ENCODE results near the gene TDG.

The TDG gene

DNA sequence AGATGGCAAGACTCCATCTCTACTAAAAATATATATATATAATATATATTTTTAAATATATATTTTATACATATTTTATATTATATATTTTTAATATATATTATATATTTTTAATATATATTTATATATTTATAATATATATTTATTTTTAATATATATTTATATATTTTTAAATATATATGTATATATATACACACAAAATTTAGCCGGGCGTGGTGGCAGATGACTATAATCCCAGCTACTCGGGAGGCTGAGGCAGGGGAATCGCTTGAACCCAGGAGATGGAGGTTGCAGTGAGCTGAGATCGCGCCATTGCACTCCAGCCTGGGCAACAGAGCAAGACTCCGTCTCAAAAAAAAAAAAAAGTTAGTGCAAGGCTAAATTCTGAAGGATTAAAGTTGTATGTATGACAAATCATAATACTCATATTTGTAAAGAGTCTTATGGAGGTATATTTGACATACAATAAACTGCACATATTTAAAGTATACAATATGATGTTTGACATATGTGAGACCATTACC lies 7.7 kb upstream of the TDG start:
- intact Hi-C loops (cut with DNase I): loop anchor here (1.0 to 2.0 kb wide), 2 partner anchors 7 to 27 kb away; partner anchors contain the start of genes HSP90B1 and TDG
- no peak for DNase-seq

DNA sequence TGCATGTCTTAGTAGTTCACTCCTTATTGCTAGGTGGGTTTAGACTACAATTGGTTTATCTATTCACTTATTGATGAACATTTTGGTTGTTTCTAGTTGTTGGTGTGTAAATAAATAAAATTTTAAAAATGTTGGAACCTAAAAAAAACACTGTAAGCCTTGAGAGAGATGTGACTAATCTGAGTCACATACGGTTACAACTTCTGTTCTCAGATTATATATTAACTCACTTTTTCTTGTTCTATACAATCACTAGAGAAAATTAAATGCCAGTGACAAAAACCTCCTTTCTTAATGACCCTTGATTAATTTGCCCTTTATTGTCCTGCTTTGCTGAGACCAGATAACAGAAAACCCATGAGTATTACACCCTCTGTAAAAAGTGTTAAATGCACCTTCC lies 7.1 kb upstream of the TDG start:
- intact Hi-C loops (cut with DNase I): no loop called here
- DNase-seq: no peak

DNA sequence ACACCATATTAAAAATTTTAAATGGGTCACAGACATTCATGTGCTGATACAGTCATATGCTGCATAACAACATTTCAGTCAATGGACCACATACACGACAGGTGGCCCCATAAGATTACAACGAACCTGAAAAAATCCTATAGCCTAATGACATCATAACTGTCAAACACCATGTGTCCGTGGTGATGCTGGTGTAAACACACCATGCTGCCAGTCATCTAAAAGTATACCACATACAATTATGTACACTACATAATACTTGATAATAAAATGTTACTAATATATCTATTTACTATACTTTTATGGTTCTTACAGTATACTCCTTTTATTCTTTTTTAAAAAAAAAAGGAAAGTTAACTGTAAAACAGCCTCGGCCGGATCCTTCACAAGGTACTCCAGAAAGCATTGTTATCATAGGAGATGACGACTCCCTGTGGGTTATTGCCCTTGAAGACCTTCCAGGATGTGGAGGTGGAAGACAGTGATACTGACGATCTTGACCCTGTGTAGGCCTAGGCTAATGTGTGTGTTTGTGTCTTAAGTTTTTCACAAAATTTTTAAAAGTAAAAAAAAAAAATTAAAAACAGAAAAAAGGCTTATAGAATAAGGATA lies 5.0 kb upstream of the TDG start:
- no peak for DNase-seq
- intact Hi-C loops (cut with DNase I): loop anchor here (10.0 kb wide), 1 partner anchor 174 kb away; the partner anchor contains the start of gene NFYB

DNA sequence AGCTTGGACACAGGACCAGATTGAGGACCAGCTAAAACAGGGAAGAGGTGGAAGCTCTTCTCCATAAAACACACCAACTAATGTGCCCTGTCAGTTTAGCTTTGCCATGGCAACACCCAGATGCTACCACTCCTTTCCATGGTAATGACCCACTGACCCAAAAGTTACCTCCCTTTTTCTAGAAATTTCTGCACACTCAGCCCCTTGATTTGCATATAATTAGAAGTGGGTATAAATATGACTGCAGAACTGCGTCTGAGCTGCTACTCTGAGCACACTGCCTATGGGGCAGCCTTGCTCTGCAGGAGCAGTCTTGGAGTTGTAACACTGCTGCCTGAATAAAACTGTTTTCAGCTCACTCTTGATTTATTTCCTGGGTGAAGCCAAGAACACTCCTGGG lies 3.2 kb upstream of the TDG start:
- DNase-seq: no peak
- intact Hi-C loops (cut with DNase I): loop anchor here (10.0 kb wide), 1 partner anchor 172 kb away; the partner anchor contains the start of gene NFYB

DNA sequence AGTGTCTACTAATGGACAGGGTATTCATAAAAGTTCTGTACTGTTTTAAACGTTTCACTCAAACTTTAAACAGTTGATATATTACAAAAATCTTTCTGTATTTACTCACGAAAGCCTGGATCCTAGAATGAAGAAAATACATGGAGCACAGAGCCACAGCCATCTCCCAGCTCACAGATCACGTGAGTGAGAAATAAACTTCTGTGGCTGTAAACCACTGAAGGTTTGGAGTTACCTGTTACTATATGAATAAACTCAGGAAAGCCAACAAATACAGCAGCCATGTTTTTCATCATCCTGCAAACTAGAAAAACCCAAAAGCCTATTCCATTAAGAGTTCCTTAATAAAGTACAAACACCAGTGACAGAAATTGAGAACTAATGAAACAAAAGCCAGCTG lies 867 bp upstream of the TDG start:
- no peak for DNase-seq
- intact Hi-C loops (cut with DNase I): loop anchor here (1.0 to 10.0 kb wide), 3 partner anchors 8 to 170 kb away; partner anchors contain the start of genes HSP90B1 and NFYB

DNA sequence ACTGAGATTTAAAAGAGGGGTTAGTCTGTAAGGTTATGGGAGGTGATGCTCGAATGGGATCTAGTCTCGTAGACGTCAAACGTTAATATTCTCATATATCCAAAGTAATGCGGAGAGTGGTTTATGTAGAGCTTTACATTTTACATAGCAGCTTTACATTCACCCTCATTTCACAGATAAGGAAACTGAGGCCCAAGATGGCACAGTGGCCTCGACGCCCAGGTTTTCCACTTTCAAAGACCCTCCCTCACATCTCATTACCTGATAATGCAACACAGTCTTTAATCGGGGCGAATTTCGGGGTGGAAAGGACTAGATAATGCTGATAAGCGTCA lies 450 bp upstream of the TDG start:
- intact Hi-C loops (cut with DNase I): loop anchor here (1.0 to 10.0 kb wide), 3 partner anchors 8 to 170 kb away; partner anchors contain the start of genes HSP90B1 and NFYB
- DNase-seq: no peak

DNA sequence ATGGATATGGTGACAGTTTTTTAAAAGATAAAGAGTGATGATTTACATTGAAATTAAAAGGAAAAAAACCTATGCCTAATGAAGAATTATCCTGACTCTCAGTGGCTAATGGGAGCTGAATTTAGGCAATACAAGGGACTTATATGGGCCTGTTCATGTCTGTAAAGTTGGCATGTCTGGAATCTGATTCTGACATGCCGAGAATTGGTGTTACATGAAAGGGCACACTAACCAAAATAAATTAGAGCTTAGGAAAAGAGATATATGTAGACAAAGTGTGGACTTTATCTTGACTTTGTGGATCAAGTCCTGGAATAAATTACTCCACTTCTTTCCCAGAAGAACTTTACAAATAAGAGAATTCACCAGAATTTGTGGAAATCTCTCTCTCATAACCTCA lies 1.1 kb downstream of the TDG start:
- DNase-seq: no peak
- intact Hi-C loops (cut with DNase I): loop anchor here (2.0 to 10.0 kb wide), 2 partner anchors 98 to 168 kb away; partner anchors contain the start of genes HCFC2 and NFYB

DNA sequence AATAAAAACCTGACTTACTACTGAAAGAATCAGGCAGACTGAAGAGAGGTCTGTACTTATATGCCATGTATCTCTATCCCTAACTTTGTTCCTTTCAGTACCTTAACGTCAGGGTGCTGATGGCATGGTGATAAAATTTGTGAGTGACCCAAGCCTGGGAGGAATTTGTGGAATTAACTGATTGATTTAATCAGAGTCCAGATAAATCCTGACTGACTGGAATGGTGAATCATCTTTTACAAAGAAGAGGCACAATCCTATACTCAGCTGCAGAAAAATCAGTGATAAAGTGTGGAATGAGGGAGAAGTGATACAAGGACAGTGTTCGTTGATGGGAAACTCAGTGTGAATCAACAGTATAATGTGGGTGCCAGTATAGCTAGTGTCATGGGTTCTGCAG lies 3.7 kb downstream of the TDG start:
- intact Hi-C loops (cut with DNase I): loop anchor here (10.0 kb wide), 1 partner anchor 165 kb away; the partner anchor contains the start of gene NFYB
- DNase-seq: no peak

DNA sequence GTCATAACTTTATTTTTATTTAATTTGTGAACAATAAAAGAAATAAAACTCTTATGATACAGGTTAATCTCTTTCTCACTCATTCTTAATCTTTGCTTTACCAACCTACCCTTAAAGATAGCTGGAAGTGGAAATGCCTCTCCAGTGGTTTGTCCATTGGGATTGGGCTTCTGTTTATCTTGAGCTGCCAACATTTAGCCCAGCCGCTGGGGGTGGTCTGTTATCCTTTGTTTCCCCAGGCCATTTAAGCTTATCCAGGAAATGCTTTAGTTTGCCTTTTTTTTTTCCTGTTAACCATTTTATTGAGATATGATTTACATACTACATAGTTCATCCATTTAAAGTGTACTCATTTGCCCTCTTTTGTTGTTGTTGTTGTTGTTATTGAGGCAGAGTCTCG lies 8.2 kb downstream of the TDG start:
- DNase-seq: no peak
- intact Hi-C loops (cut with DNase I): no loop called here

DNA sequence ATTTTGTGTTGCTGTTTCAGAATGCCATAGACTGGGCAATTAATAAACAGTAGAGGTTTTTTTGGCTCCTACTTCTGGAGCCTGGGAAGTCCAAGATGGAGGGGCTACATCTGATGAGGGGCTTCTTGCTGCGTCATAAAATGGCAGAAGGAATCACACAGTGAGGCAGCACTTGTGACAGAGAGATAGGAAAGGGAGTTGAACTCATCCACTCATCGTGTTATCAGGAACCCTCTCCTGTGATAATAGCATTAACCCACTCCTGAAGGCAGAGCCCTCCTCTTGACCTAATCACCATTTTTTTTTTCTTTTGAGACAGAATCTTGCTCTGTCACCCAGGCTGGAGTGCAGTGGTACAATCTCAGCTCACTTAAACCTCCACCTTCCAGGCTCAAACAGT lies 9.7 kb downstream of the TDG start:
- intact Hi-C loops (cut with DNase I): no loop called here
- DNase-seq: no peak

DNA sequence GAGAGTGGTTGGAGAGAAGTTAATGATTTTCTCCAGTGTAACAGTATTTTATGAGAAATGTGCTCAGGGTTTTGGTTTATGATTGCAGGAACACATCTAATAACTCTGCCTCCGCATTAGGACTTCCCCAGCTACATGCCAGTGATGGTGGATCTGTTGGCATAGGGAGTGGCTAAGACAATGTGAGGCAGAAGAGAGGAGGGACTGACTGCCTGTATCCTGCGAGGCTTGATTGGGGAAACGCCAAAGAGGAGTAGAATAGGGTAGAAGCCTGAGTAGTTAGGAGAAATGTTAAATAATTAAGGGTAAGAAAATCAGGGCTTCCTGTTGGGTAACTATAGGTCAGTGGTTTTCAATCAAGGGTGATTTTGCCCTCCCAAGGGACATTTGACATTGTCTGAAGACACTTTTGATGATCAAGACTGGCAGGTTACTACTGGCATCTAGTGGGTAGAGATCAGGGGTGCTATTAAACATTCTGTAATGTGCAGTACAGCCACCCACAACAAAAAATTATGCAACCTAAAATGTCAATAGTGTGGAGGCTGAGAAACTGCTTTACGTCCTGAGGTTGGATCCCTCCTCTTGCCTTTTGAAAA lies 12.8 kb downstream of the TDG start:
- intact Hi-C loops (cut with DNase I): no loop called here
- no peak for DNase-seq

DNA sequence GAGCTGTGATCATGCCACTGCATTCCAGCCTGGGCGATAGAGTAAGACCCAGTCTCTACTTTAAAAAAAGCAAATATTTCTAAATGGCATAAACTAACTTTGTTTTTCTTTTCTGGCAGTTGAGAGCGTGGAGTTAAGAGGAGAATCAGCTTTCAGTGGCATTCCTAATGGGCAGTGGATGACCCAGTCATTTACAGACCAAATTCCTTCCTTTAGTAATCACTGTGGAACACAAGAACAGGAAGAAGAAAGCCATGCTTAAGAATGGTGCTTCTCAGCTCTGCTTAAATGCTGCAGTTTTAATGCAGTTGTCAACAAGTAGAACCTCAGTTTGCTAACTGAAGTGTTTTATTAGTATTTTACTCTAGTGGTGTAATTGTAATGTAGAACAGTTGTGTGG lies 21.2 kb downstream of the TDG start:
- intact Hi-C loops (cut with DNase I): no loop called here

DNA sequence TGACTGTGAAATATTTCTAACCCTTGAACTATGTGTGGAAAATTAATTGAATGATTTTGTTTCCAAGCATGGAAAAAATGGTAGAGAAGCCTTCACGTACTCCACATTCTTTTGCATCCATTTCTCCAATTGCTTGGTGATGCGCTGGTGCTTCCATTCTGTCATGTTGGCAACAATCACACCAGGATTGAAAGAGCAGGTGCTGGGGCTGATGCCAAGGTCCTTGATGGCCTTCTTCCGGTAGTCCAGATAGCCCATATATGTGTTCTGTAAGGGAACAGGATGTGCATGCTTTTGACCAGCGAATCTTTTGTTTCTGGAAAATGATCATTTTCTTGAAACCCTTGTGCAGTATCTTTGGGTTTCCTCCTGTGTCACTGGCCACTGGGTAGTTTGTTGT lies 28.6 kb downstream of the TDG start:
- DNase-seq: no peak
- intact Hi-C loops (cut with DNase I): no loop called here

More for the DNA sequence above, 21.2 kb downstream of the TDG start:
- no peak for DNase-seq

DNA sequence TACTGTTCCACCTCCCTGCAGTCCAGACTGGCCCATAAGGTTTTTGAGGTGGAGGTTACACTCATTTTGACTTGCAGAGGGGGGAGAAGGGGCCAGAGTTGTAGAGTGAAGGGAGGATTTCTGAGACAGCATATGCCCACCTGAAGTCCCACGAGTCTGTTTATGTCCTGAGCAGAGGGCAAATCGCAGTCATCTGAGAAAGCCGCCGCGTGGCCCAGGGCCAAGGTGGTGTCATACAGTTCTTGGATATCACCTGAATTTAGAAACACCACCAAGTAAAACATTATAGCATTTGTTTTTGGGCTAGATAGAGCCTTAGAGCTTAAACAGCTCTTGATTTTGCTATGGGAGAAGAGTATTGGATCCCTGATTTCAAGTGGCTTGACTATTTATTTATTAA lies 30.9 kb downstream of the TDG start:
- intact Hi-C loops (cut with DNase I): no loop called here
- no peak for DNase-seq

DNA sequence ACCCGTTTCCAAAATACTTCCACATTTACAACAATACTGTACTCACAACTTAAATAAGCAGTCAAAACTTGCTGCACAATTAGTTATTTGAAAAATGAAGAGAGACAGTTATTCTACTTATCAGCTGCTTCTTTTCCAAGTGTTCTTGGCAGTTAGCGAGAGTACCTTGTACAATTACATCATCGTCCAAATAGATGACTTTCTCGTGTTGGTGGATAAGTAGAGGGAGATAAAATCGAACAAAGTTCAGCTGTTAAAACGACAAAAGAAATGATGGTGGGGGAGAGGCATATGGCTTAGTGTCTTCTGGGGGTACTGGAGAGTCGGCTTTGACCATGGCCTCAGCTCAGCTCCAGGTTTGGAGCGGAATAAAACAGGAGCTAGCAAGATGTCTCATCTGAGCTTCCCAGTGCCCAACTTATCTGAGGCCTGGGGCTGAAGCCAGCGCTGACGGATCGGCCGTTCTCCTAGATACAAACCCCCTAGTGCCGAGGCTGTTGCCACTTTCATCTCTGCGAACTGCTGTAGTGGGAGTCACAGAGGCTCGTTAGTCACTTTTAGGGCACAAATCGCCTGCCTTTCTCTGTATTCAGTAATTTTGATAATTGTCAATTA lies 31.7 kb downstream of the TDG start:
- intact Hi-C loops (cut with DNase I): no loop called here
- DNase-seq: no peak

DNA sequence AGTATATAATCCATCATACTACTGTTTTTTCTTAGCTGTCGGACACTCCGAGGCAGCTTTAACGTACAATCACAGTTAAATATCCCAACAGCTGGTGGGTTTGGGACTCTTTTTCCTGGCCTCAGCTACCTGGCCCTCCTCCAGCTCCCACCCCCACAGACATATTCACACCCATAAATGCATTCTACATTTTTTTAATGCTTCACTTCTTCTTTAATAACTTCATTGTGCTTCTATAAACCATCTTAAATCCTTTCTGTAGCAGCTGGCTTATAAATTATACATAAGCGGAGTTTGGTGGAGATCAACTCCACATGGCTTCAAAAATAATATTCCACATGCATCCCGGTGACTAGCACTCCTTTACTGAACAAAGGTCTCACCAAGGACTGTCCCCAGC lies 33.3 kb downstream of the TDG start:
- intact Hi-C loops (cut with DNase I): no loop called here
- no peak for DNase-seq

DNA sequence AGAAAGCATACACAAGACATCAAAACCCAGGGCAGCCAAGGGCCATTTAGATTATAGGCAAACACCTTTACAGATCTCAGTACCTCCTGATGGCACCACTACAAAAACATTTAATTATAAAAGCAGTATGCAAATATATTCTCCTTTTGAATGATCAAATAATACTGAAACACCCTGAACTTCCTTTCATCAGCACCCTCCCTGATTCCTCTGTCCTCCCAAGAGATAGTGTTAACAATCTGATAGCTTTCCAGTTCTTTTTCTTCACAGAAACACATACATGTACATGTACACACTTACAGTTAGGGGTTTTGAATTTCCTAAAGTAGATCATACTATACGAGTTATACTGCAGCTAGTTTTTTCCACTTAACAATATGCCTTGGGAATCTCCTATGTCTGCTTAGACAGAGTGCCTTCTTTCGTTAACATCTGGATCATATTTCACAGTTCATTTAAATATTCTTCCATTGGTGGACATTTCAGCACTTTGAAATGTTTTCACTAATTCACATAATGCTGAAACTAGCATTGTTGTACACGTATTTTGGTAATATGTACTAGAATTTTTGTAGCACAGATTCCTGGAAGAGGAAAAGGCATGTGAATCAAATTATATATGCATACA lies 35.2 kb downstream of the TDG start:
- intact Hi-C loops (cut with DNase I): no loop called here
- DNase-seq: no peak

DNA sequence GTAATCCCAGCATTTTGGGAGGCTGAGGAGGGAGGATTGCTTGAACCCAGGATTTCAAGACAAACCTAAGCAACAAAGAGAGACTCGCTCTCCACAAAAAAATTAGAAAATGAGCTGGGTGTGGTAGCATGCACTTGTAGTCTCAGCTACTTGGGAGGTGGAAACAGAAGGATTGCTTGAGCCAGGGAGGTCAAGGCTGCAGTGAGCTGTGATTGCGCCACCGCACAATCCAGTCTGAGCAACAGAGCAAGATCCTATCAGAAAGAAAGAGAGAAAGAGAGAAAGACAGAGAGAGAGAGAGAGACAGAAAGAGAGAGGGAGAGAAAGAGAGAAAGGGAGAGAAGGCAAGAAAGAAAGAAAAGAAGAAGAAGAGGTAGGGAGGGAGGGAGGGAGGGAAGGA lies 37.0 kb downstream of the TDG start:
- DNase-seq: no peak
- intact Hi-C loops (cut with DNase I): no loop called here

DNA sequence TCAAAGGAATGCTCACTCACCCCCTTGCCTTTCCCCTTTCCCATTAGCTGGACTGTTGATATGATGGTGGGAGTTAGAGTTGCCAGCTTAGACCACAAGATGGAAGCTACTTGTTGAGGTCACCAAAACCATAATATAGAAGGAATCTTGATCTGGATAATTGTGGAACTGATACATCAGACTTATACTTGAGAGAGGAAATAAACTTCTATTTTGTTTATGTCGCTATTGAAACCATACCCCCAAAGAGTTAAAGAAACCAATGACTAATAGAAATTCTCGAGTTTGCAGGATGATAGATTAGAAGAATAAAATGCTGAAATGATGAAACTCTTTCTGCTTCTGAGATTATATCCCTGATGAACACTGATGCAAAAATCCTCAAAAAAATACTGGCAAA lies 37.9 kb downstream of the TDG start:
- intact Hi-C loops (cut with DNase I): no loop called here
- no peak for DNase-seq

DNA sequence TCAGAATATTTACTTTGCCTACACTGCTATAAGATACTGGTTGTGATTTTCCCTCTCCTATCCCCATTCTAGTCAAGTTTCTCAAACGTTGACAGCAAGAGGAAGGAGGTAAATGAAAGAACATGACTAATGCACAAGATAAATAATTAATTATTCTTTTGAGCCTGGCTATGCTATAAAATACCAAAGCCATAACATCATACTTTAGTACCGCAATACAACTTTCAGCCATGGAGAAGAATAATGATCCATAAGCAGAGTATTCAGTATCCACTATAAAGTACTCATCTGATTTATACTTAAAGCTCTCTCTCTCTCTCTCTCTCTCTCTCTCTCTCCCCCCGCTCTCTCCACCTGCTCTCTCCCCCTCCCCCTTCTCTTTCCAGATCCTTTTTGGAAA lies 41.3 kb downstream of the TDG start:
- intact Hi-C loops (cut with DNase I): no loop called here
- no peak for DNase-seq

DNA sequence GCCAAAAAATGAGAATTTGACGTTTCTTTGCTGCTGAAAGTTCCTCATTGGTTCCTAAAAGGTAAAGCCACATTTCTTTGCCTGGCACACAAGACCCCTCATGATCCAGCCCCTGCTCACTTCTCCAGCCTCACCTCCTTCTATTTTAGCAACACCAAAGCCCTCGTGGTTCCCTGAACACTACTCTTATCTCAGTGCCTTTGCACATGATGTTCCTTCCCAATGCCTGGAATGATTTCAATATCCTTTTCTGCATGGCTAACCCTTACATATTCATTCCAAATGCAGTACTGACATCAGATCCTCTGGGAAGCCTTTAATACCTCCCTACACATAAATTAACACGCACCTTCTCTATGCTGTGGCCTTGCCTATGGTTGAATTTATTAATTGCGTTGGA lies 44.4 kb downstream of the TDG start:
- no peak for DNase-seq
- intact Hi-C loops (cut with DNase I): no loop called here
